NT2/D1 (cell line): ENCODE results near the gene PRSS38.

ENCODE experiments used
- YY1 ChIP-seq: IDR thresholded peaks from 2 replicates; pipeline ENCODE4 v1.6.1; 2011; ENCODE audit not compliant: insufficient read length, insufficient read depth
- ZNF274 ChIP-seq: IDR thresholded peaks from 2 replicates; pipeline ENCODE4 v1.6.1; 2011; ENCODE audit warnings: mild to moderate bottlenecking, low read depth, low read length

DNA sequence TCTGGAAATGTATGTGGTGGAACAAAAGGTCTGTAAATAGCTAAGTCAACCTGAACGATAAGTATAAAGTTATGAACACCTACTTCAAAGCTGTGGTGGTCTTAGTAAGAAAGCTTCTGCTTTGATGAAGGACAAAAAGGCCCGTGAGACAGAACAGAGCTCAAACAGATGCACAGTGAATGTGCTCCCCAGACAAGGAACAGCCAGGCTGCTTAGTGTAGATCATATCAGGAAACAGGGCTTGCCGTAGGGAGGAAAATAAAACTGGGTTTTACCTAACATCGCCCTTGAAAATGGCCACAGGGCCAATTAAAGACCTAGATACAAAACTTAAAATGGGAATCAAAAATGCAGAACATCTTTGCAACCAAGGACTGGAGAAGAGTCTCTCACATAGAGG, 40.2 kb downstream of the PRSS38 start:
- TF ChIP-seq ZNF274, result no peak
- TF ChIP-seq YY1, result no peak
